ENCODE measurements around the gene SYNGAP1.
"Not testable (repeated sequence)": the region's sequence is repeated elsewhere in the genome, so short reads cannot be mapped to it uniquely, and the experiment has no call there.

The SYNGAP1 gene

DNA sequence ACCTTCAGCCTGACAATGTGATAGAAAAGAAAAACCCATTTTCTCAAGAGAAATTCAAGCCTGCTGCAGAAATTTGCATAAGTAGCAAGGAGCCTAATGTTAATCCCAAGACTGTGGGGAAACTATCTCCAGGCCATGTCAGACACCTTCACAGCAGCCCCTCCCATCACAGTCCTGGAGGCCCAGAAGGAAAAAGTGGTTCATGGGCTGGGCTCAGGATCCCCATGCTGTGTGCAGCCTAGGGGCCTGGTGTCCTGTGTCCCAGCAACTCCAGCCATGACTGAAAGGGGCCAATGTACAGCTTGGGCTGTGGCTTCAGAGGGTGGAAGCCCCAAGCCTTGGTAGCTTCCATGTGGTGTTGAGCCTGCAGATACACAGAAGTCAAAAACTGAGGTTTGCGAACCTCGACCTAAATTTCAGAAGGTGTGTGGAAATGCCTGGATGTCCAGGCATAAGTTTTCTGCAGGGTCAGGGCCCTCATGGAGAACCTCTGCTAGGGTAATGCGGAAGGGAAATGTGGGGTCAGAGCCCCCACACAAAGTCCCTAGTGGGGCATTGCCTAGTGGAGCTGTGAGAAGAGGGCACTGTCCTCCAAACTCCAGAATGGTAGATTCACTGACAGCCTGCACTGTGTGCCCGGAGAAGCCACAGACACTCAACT lies 46.3 kb downstream of the SYNGAP1 start:
- no peak for DNase-seq

DNA sequence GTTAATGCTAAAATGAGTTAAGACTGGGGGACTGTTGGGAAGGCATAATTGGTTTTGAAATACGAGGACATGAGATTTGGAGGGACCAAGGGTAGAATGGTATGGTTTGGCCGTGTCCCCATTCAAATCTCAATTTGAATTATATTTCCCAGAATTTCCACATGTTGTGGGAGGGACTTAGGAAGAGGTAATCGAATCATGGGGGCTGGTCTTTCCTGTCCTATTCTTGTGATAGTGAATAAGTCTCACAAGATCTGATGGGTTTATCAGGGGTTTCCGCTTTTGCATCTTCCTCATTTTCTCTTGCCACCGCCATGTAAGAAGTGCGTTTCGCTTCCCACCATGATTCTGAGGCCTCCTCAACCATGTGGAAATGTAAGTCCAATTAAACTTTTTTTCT lies 47.2 kb downstream of the SYNGAP1 start:
- DNase-seq = no peak

GRCh38 chr6:33469661-33470060 lies 49.8 kb downstream of the SYNGAP1 start:
- DNase-seq = no peak

DNA sequence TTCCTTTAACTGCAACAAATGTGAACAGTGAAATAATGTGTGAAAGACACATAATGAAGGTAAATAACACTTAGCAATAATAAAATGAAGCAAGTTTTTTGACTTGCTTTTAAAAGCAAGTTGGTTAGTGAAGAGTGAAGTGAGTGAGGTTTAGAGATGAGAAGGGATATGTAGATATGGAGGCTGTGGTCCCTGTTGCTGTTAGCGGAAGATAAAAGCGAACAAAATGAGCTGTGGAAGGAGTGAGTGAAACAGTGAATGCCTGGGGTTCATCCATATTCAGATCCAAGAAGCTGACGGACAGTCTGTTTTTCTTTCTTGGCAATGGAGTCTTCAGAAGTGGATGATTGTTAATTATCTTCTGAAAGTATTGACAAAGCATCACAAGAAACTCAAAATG lies 58.0 kb downstream of the SYNGAP1 start:
- no peak for DNase-seq

- DNase-seq = no peak
These were observed 61.3 kb downstream of the SYNGAP1 start for GRCh38 chr6:33481192-33481591.

- DNase-seq = not testable (repeated sequence)
These were observed 62.8 kb downstream of the SYNGAP1 start for GRCh38 chr6:33482620-33483019.

DNA sequence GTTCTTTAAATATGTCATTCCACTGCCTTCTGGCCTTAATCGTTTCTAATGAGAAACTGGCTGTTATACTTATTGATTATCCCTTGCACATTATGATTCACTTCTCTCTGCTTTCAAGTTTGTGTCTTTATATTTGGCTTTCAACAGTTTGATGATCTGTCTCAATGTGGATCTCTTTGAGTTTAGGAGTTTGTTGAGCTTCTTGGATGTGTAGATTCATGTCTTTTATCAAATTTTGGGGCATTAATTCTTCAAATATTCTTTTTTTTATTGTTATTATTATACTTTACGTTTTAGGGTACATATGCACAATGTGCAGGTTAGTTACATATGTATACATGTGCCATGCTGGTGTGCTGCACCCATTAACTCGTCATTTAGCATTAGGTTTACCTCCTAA lies 63.8 kb downstream of the SYNGAP1 start:
- DNase-seq = no peak

DNA sequence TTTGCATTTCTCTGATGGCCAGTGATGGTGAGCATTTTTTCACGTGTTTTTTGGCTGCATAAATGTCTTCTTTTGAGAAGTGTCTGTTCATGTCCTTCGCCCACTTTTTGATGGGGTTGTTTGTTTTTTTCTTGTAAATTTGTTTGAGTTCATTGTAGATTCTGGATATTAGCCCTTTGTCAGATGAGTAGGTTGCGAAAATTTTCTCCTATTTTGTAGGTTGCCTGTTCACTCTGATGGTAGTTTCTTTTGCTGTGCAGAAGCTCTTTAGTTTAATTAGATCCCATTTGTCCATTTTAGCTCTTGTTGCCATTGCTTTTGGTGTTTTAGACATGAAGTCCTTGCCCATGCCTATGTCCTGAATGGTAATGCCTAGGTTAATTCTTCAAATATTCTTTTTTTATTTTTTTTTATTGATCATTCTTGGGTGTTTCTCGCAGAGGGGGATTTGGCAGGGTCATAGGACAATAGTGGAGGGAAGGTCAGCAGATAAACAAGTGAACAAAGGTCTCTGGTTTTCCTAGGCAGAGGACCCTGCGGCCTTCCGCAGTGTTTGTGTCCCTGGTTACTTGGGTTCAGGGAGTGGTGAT lies 64.9 kb downstream of the SYNGAP1 start:
- DNase-seq = not testable (repeated sequence)

- DNase-seq = not testable (repeated sequence)
These were observed 65.8 kb downstream of the SYNGAP1 start for GRCh38 chr6:33485680-33486079.

DNA sequence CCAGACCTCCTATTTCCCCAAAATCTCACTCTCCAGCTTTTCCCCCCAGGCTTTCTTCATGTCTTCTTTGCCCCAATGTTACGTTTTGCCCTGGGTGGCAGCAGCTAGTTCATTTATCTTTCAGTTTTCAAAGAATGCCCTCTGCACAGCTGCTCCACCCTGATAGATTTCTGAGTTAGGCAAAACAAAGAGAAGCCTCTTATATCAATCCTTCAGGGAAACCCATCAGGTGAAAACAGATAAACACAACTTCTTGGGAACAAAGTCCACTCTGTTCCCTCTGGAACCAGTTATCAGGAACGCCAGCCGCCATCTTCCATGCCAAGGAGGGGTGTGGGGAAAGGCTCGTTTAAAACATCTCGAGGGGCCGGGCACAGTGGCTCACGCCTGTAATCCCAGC lies 68.5 kb downstream of the SYNGAP1 start:
- DNase-seq = no peak

GRCh38 chr6:33490198-33490597 lies 70.3 kb downstream of the SYNGAP1 start:
- no peak for DNase-seq

DNA sequence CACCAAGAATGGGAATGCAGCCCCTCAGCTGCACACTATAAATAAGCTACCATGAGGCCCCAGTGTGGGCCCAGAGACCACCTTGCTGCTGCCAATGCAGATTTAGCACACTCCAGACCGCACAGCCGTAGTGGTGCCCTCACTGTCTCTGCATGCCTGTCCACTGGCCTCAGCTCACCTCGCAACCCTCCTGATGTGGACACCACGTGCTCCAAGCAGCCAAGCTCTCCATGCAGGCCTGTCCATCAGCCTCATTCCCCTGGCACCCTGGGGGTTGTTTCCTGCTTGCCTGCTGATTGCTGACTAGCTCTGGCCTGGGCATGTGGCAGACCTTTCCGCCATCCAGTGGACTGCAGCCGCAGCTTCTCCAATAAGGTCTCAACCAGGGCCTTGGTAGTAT lies 70.8 kb downstream of the SYNGAP1 start:
- DNase-seq = no peak

GRCh38 chr6:33492093-33492492 lies 72.2 kb downstream of the SYNGAP1 start:
- no peak for DNase-seq

DNA sequence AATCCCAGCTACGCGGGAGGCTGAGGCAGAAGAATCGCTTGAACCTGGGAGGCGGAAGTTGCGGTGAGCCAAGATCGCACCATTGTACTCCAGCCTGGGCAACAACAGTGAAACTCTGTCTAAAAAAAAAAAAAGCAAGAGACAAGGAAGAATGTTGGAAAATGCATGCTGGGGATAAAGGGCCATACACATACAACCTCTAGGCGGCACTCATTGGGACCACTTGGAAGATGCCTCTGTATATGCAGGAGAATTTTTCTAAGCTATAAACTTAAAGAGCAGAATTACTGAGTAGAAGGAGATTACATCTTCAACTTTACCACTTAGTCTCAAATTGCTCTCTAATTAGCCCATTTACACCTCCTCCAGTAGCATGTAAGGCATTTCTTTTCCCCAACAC lies 77.3 kb downstream of the SYNGAP1 start:
- no peak for DNase-seq

- no peak for DNase-seq
These were observed 82.6 kb downstream of the SYNGAP1 start for GRCh38 chr6:33502486-33502885.

GRCh38 chr6:33504486-33504885 lies 84.6 kb downstream of the SYNGAP1 start:
- DNase-seq = no peak

Data from amygdala (tissue), 56 donors.